K562 (cell line): ENCODE data around the gene ARHGAP11B.
"Not testable (repeated sequence)": the region's sequence is repeated elsewhere in the genome, so short reads cannot be mapped to it uniquely, and the experiment has no call there.

Experiments
- ATAC-seq: fragments of 200-7000 bp; cut with Tn5 transposase; 3 replicates; pipeline ENCODE4 v1.9.1; 2020; ENCODE audit warnings: moderate library complexity
- BruUV-seq: library from RNA; stranded (reverse); fragments of 400-500 nt; replicated peaks from 2 replicates; lab custom pipeline; 2021; lab: Mats Ljungman, UMichigan
- CTCF ChIA-PET: fragments of 300-600 bp; formaldehyde crosslinking; extraction: SDS; loops from one replicate; lab custom pipeline; 2021; ENCODE audit warnings: low intra/inter-chr PET ratio; lab: Yijun Ruan, JAX
- POLR2A ChIA-PET: fragments of 300-600, 350-650 bp; sonication (Branson Sonifier 250); formaldehyde crosslinking; extraction: SDS; loops from one replicate; lab custom pipeline; 2021; ENCODE audit warnings: antibody characterized with exemption, inconsistent platforms; lab: Yijun Ruan, JAX
- DNase-seq, 4 experiments: peaks; one replicate each; pipeline versions ENCODE4 v3.0.0 to v3.0.0-alpha.2; 2011 to 2018; ENCODE audit warnings: low spot score in 3 of 4, mixed read lengths in 3 of 4; ENCODE audit errors: extremely low read depth in 1 of 4
- FAIRE-seq: peaks from 2 replicates; lab custom pipeline; 2011; peaks lifted over from hg19 to GRCh38; lab: Jason Lieb, UNC
- H2AFZ ChIP-seq: 2 replicates; pipeline ENCODE4 v1.6.0; 2011; ENCODE audit warnings: low read depth, low read length, control low read depth, inconsistent platforms
- H3K27ac ChIP-seq: fragments of 200-600 bp; 3 replicates; pipeline ENCODE4 v1.8.0; 2011; ENCODE audit warnings: low read depth, mild to moderate bottlenecking, control low read depth, inconsistent platforms, low read length, moderate library complexity, mixed read lengths; ENCODE audit errors: extremely low read depth
- H3K27me3 ChIP-seq, 2 experiments: fragments of 300-600 bp in 1 of 2; 2 replicates in 1 of 2; 3 replicates in 1 of 2; pipeline versions ENCODE4 v1.6.0 to v1.8.0; 2011; ENCODE audit warnings: inconsistent platforms in 2 of 2, low read length in 2 of 2, mild to moderate bottlenecking in 1 of 2, mixed read lengths in 1 of 2, moderate library complexity in 1 of 2; ENCODE audit not compliant: control insufficient read depth in 2 of 2, insufficient read depth in 2 of 2
- H3K36me3 ChIP-seq: fragments of 300-600 bp; 3 replicates; pipeline ENCODE4 v1.8.0; 2011; ENCODE audit warnings: mild to moderate bottlenecking, low read length, inconsistent platforms; ENCODE audit not compliant: control insufficient read depth, insufficient read depth
- H3K4me1 ChIP-seq, 2 experiments: fragments of 200-600 bp in 1 of 2; replicated peaks in 1 of 2; 2 replicates in 1 of 2; 3 replicates in 1 of 2; pipeline versions ENCODE4 v1.5.1 to v1.8.0; 2011; ENCODE audit warnings: inconsistent platforms in 2 of 2, low read length in 2 of 2, mild to moderate bottlenecking in 1 of 2, mixed read lengths in 1 of 2, moderate library complexity in 1 of 2; ENCODE audit not compliant: control insufficient read depth in 2 of 2, insufficient read depth in 2 of 2
- H3K4me2 ChIP-seq: 2 replicates; pipeline ENCODE4 v1.6.1; 2011; ENCODE audit warnings: low read length, control low read depth, inconsistent platforms, mixed read lengths; ENCODE audit not compliant: insufficient read depth
- H3K4me3 ChIP-seq: fragments of 200-600 bp; sonication (generic), shearing (Covaris generic); 2 replicates; pipeline ENCODE4 v1.5.1; 2016; ENCODE audit warnings: control low read depth, inconsistent platforms
- H3K79me2 ChIP-seq: fragments of 200-600 bp; 3 replicates; pipeline ENCODE4 v1.8.0; 2011; ENCODE audit warnings: low read length, inconsistent platforms; ENCODE audit not compliant: control insufficient read depth, insufficient read depth
- H3K9ac ChIP-seq, 2 experiments: 2 replicates each; pipeline versions ENCODE4 v1.6.0 to v1.6.1; 2011; ENCODE audit warnings: low read depth in 2 of 2, low read length in 2 of 2, control low read depth in 1 of 2, inconsistent platforms in 1 of 2, mild to moderate bottlenecking in 1 of 2, mixed read lengths in 1 of 2; ENCODE audit not compliant: insufficient read depth in 1 of 2
- H3K9me1 ChIP-seq: one replicate; pipeline ENCODE4 v1.6.0; 2011; ENCODE audit warnings: inconsistent platforms, mild to moderate bottlenecking, low read length, moderate library complexity; ENCODE audit not compliant: control insufficient read depth, insufficient read depth
- H3K9me3 ChIP-seq: replicated peaks from 2 replicates; pipeline ENCODE4 v1.5.1; 2011; ENCODE audit warnings: low read depth, low read length, inconsistent platforms; ENCODE audit not compliant: control insufficient read depth, insufficient read depth
- H4K20me1 ChIP-seq: replicated peaks from 2 replicates; pipeline ENCODE4 v1.6.1; 2011; ENCODE audit warnings: low read length, inconsistent platforms, mixed read lengths; ENCODE audit not compliant: control insufficient read depth, insufficient read depth
- WGBS: fragments of 100-300 bp; shearing (Covaris generic); methylation state at CpG from one replicate; pipeline ENCODE4 v1.1.6; 2016; ENCODE audit warnings: low coverage, mixed read lengths; ENCODE audit not compliant: insufficient coverage; ENCODE audit errors: missing lambda C conversion rate; 5-methylcytosine and 5-hydroxymethylcytosine counted together
- in situ Hi-C: fragments of 300-500 bp; cut with MboI; formaldehyde crosslinking; loops from 4 replicates; pipeline ENCODE4 v1.15.0; 2018; ENCODE audit warnings: inconsistent platforms, mixed read lengths
- intact Hi-C: fragments of 100-400 bp; cut with micrococcal nuclease; formaldehyde crosslinking; loops from 2 replicates; pipeline ENCODE4 v1.14.2; 2022

The ARHGAP11B gene

DNA sequence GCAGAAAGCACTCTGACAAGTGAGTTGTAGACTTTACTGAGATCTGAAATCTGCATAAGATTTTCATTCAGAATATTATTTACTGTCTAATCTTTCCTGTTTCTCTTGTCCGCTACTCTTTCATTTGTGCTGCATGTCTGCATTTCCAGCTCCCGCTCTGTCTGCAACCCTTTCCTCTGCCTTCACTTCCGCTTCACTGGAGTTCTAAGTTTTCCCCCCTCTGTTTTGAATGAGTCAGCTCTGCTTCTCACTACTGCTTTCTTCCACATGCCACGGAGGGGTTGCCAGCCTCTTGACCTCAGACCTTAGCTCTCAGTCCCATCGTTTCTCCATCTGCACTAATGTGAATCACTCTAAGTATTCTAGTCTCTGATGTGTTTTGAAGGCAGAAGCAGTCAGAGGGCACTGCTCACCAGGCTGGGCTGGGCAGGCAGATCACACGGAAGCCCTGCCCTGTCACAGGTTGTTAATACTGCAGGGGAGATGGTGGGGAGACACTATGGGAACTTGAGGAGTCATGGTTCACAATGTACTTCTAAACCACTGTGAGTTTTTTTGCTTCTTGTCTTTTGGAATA, 46.4 kb upstream of the ARHGAP11B start:
- H3K27me3 ChIP-seq, H3K79me2 ChIP-seq, FAIRE-seq, BruUV-seq, DNase-seq, H2AFZ ChIP-seq, H3K4me3 ChIP-seq, H4K20me1 ChIP-seq, H3K9me3 ChIP-seq, H3K4me1 ChIP-seq, H3K36me3 ChIP-seq, H3K9ac ChIP-seq, H3K9me1 ChIP-seq, ATAC-seq, intact Hi-C loops, CTCF ChIA-PET, H3K4me2 ChIP-seq, POLR2A ChIA-PET, H3K27ac ChIP-seq: not testable (repeated sequence)
- WGBS: no CpG with 5 or more reads among the region's 6 CpGs
- in situ Hi-C loops: loop anchor here (25.0 kb wide), 1 partner anchor 517 kb away; no protein-coding TSS in a partner anchor

DNA sequence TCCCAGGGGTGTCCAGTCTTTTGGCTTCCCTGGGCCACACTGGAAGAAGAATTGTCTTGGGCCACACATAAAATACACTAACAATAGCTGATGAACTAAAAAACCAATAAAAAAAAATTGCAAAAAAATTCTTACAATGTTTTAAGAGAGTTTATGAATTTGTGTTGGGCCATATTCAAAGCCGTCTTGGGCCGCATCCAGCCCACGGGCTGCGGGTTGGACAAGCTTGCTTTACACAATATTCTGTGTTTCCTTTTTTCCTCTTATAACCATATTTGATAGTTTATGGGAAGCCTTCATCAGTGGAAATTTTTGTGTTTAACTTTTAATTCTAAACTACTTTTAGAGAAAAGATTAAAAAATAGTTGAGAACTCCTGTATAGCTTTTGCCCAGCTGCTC, 45.2 kb upstream of the ARHGAP11B start:
- ATAC-seq, H3K4me2 ChIP-seq, H3K27ac ChIP-seq, POLR2A ChIA-PET, H4K20me1 ChIP-seq, H3K4me3 ChIP-seq, H3K4me1 ChIP-seq, H2AFZ ChIP-seq, intact Hi-C loops, FAIRE-seq, H3K9ac ChIP-seq, DNase-seq, CTCF ChIA-PET, H3K27me3 ChIP-seq, H3K36me3 ChIP-seq, H3K9me1 ChIP-seq, H3K9me3 ChIP-seq, H3K79me2 ChIP-seq, BruUV-seq: not testable (repeated sequence)
- in situ Hi-C loops: loop anchor here (25.0 kb wide), 1 partner anchor 518 kb away; no protein-coding TSS in a partner anchor
- no CpG with 5 or more reads among the region's 4 CpGs for WGBS

DNA sequence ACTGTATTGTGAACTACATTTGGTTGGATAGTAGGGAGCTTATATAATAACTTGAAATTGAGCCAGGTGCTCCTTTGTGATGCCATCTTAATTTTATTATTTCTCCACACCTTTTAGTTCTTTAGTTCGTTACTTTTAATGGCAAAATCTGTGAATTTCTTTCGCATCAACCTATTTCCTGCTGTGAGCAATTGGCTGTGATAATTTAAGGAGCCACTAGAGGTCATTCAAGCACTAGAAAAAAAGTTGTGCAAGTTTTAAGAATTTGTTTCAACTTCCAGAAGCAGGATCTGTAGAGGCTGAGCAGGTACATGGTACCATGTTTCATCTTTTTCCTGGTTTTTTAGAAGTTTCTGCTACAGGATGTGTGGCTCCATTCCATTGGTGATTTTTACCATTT, 27.0 kb upstream of the ARHGAP11B start:
- H3K27me3 ChIP-seq, CTCF ChIA-PET, BruUV-seq, ATAC-seq, POLR2A ChIA-PET, H3K4me3 ChIP-seq, H3K4me1 ChIP-seq, H3K36me3 ChIP-seq, H4K20me1 ChIP-seq, H3K4me2 ChIP-seq, H3K9me1 ChIP-seq, intact Hi-C loops, H3K27ac ChIP-seq, H3K79me2 ChIP-seq, FAIRE-seq, DNase-seq, H3K9ac ChIP-seq, H3K9me3 ChIP-seq, H2AFZ ChIP-seq: not testable (repeated sequence)
- in situ Hi-C loops: loop anchor here (25.0 kb wide), 1 partner anchor 537 kb away; no protein-coding TSS in a partner anchor
- no CpG with 5 or more reads among the region's 2 CpGs for WGBS

DNA sequence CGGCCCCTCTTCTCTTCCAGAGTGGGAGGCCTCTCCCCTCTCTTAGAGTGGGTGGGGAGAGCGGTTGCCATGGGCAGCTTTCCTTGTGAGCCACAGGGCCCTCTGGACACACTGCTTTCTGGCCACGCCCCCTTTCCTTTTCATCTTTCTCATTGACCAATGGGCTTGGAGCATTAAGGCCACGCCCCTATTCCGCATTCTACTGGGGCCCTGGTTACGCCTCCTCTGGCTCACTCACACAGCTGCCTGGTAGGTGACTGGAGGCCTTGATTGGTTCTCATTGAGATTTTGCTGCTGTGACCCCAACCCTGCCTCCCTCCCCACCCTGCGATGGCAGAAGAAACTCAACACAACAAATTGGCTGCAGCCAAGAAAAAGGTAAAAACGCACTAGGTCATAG, 22.1 kb upstream of the ARHGAP11B start, which contains the start of gene GOLGA8H:
TSS of gene GOLGA8H (plus strand) at position 233 of the 400 bp plus-strand sequence. CDS start at position 331, 98 bp downstream.
- WGBS: no CpG with 5 or more reads among the region's 8 CpGs
- DNase-seq, H3K9ac ChIP-seq, H3K9me3 ChIP-seq, in situ Hi-C loops, intact Hi-C loops, ATAC-seq, FAIRE-seq, H2AFZ ChIP-seq, H3K9me1 ChIP-seq, H4K20me1 ChIP-seq, H3K36me3 ChIP-seq, H3K4me3 ChIP-seq, BruUV-seq, H3K4me2 ChIP-seq, H3K27ac ChIP-seq, H3K4me1 ChIP-seq, H3K79me2 ChIP-seq, POLR2A ChIA-PET, H3K27me3 ChIP-seq, CTCF ChIA-PET: not testable (repeated sequence)
